HL-60 (cell line): ENCODE results near the gene RPH3AL.

Experiments
- DNase-seq, 2 experiments: peaks; one replicate each; pipeline ENCODE4 v3.0.0-alpha.2; 2010 to 2020; ENCODE audit warnings: low read depth in 1 of 2, low spot score in 1 of 2
- H3K27ac ChIP-seq: fragments of 250-450 bp; sonication (Bioruptor Pico); replicated peaks from 2 replicates; pipeline ENCODE4 v1.5.1; 2020; ENCODE audit warnings: mild to moderate bottlenecking, moderate library complexity
- H3K27me3 ChIP-seq: fragments of 250-450 bp; sonication (Bioruptor Pico); 2 replicates; pipeline ENCODE4 v1.5.1; 2021; ENCODE audit warnings: mild to moderate bottlenecking, moderate library complexity; ENCODE audit not compliant: insufficient read depth, poor library complexity, severe bottlenecking
- H3K4me3 ChIP-seq: replicated peaks from 2 replicates; pipeline ENCODE4 v1.5.1; 2011; ENCODE audit warnings: mild to moderate bottlenecking, control low read depth, low read length; ENCODE audit not compliant: insufficient read depth
- GABPA ChIP-seq: IDR thresholded peaks from 2 replicates; pipeline ENCODE4 v1.6.1; 2012; ENCODE audit warnings: low read depth
- POLR2AphosphoS5 ChIP-seq: IDR thresholded peaks from 2 replicates; pipeline ENCODE4 v1.6.1; 2012; ENCODE audit warnings: low read depth
- SPI1 ChIP-seq: IDR thresholded peaks from 2 replicates; pipeline ENCODE4 v1.6.1; 2012; ENCODE audit warnings: low read depth, mild to moderate bottlenecking, borderline replicate concordance
- TF ChIP-seq, protein P1 (sequence below): IDR thresholded peaks from one replicate; pipeline ENCODE4 v1.5.1; 2011; ENCODE audit warnings: low read length, control low read depth, inconsistent platforms; ENCODE audit not compliant: insufficient read depth
- TF ChIP-seq, protein P2 (sequence below): IDR thresholded peaks from 2 replicates; pipeline ENCODE4 v1.6.1; 2012; ENCODE audit warnings: low read depth; ENCODE audit not compliant: insufficient replicate concordance

Gene RPH3AL

GRCh38 chr17:248337-249235 lies 104.0 kb downstream of the RPH3AL start:
- Histone ChIP-seq H3K4me3 (no peak overlapping the region), H3K27me3 (no peaks in the 10 kb centered on the region), H3K27ac (no peak overlapping the region)
- TF ChIP-seq SPI1 (no peak), GABPA (no peak), POLR2AphosphoS5 (no peak)
- TF ChIP-seq, protein P1, sequence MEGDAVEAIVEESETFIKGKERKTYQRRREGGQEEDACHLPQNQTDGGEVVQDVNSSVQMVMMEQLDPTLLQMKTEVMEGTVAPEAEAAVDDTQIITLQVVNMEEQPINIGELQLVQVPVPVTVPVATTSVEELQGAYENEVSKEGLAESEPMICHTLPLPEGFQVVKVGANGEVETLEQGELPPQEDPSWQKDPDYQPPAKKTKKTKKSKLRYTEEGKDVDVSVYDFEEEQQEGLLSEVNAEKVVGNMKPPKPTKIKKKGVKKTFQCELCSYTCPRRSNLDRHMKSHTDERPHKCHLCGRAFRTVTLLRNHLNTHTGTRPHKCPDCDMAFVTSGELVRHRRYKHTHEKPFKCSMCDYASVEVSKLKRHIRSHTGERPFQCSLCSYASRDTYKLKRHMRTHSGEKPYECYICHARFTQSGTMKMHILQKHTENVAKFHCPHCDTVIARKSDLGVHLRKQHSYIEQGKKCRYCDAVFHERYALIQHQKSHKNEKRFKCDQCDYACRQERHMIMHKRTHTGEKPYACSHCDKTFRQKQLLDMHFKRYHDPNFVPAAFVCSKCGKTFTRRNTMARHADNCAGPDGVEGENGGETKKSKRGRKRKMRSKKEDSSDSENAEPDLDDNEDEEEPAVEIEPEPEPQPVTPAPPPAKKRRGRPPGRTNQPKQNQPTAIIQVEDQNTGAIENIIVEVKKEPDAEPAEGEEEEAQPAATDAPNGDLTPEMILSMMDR, result no peak
- TF ChIP-seq, protein P2, sequence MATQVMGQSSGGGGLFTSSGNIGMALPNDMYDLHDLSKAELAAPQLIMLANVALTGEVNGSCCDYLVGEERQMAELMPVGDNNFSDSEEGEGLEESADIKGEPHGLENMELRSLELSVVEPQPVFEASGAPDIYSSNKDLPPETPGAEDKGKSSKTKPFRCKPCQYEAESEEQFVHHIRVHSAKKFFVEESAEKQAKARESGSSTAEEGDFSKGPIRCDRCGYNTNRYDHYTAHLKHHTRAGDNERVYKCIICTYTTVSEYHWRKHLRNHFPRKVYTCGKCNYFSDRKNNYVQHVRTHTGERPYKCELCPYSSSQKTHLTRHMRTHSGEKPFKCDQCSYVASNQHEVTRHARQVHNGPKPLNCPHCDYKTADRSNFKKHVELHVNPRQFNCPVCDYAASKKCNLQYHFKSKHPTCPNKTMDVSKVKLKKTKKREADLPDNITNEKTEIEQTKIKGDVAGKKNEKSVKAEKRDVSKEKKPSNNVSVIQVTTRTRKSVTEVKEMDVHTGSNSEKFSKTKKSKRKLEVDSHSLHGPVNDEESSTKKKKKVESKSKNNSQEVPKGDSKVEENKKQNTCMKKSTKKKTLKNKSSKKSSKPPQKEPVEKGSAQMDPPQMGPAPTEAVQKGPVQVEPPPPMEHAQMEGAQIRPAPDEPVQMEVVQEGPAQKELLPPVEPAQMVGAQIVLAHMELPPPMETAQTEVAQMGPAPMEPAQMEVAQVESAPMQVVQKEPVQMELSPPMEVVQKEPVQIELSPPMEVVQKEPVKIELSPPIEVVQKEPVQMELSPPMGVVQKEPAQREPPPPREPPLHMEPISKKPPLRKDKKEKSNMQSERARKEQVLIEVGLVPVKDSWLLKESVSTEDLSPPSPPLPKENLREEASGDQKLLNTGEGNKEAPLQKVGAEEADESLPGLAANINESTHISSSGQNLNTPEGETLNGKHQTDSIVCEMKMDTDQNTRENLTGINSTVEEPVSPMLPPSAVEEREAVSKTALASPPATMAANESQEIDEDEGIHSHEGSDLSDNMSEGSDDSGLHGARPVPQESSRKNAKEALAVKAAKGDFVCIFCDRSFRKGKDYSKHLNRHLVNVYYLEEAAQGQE, result no peak
- DNase-seq, result no peak

DNA sequence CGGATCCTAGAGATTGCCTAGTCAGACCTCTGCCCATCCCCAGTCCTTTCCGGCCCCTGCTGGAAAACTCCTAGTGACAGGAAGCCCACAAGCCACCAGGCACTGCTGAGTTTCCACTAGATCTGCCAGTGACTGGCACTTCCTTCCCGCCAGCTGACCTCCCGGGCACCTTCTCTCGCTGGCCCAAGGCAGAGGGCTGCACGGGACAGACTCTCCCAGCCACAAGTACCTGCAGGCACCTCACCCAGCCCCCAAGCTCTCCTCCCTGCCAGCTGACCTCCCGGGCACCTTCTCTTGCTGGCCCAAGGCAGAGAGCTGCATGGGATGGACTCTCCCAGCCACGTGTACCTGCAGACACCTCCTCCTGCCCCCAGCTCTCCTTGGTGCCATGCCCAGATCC lies 104.8 kb downstream of the RPH3AL start:
- Histone ChIP-seq H3K27ac (no peak overlapping the region), H3K27me3 (no peaks in the 10 kb centered on the region), H3K4me3 (no peak overlapping the region)
- no peak for DNase-seq
- TF ChIP-seq POLR2AphosphoS5 (no peak), SPI1 (no peak), GABPA (no peak)
- TF ChIP-seq, protein P1, result no peak
- TF ChIP-seq, protein P2, result no peak

- no peak for TF ChIP-seq SPI1
- TF ChIP-seq, protein P1, result no peak
- no peak for TF ChIP-seq GABPA
- TF ChIP-seq POLR2AphosphoS5, result no peak
- TF ChIP-seq, protein P2, result no peak
- Histone ChIP-seq H3K27me3 (no peaks in the 10 kb centered on the region), H3K4me3 (no peak overlapping the region), H3K27ac (no peak overlapping the region)
- no peak for DNase-seq
These were observed 105.7 kb downstream of the RPH3AL start for GRCh38 chr17:246851-247421.
